Lower leg skin (tissue), 3 donors: ENCODE data around the gene PDLIM1.

Experiments used
- CTCF ChIP-seq, 3 donors: fragments of 450-650 bp; IDR thresholded peaks; one replicate each; pipeline ENCODE4 v1.5.1; 2016; ENCODE audit warnings: antibody characterized with exemption in 3 of 3, mild to moderate bottlenecking in 3 of 3, moderate library complexity in 2 of 3
- POLR2A ChIP-seq, 2 donors: fragments of 450-650 bp; IDR thresholded peaks; one replicate each; pipeline ENCODE4 v1.6.1; 2016 to 2017; ENCODE audit warnings: antibody characterized with exemption in 2 of 2, mild to moderate bottlenecking in 1 of 2, moderate library complexity in 1 of 2

- TF ChIP-seq POLR2A (IDR thresholded peaks at IDR 0.05), result no peak
- TF ChIP-seq CTCF (IDR thresholded peaks at IDR 0.05), result no peak
Measured at GRCh38 chr10:95309958-95310357, 19.2 kb upstream of the PDLIM1 start.
